ENCODE results near the gene MUC22. TPM values are rescaled to one million over a fixed set of nuclear protein-coding genes. Genes with fewer than 3 reads are reported as not detected.
"Not testable (repeated sequence)": the region's sequence is repeated elsewhere in the genome, so short reads cannot be mapped to it uniquely, and the experiment has no call there.

The MUC22 gene
- polyA plus RNA-seq (2013, experiment 1 of 2; ENCODE audit: insufficient read length): not detected
- polyA plus RNA-seq (2013, experiment 2 of 2; ENCODE audit: insufficient read length): 0.02 TPM

GRCh38 chr6:31010393-31011060 lies at the start of gene MUC22:
TSS of gene MUC22 (plus strand) at chr6:31010474. CDS start at chr6:31010707, 233 bp downstream.
- DNase-seq: peak; percentile 62

- no peak for DNase-seq
Observed at GRCh38 chr6:30960907-30961673, 49.2 kb upstream of the MUC22 start.

- no peak for DNase-seq
Observed at GRCh38 chr6:30962716-30963115, 47.6 kb upstream of the MUC22 start.

- no peak for DNase-seq
Observed at GRCh38 chr6:30963641-30964040, 46.6 kb upstream of the MUC22 start.

GRCh38 chr6:30964075-30964474 lies 46.2 kb upstream of the MUC22 start:
- no peak for DNase-seq

GRCh38 chr6:30965140-30965601 lies 45.1 kb upstream of the MUC22 start:
- DNase-seq: no peak

GRCh38 chr6:30966154-30966553 lies 44.1 kb upstream of the MUC22 start:
- DNase-seq: no peak

GRCh38 chr6:30969171-30969570 lies 41.1 kb upstream of the MUC22 start:
- not testable (repeated sequence) for DNase-seq

- no peak for DNase-seq
Observed at GRCh38 chr6:30970946-30971345, 39.3 kb upstream of the MUC22 start.

GRCh38 chr6:30972816-30973215 lies 37.5 kb upstream of the MUC22 start:
- no peak for DNase-seq

- DNase-seq: no peak
Observed at GRCh38 chr6:30974490-30975252, 35.6 kb upstream of the MUC22 start.

GRCh38 chr6:30979141-30979540 lies 31.1 kb upstream of the MUC22 start:
- DNase-seq: no peak

GRCh38 chr6:30979690-30980089 lies 30.6 kb upstream of the MUC22 start:
- no peak for DNase-seq

- peak; percentile 73 for DNase-seq
Observed at GRCh38 chr6:30981942-30982772, 28.1 kb upstream of the MUC22 start.

GRCh38 chr6:30983439-30983838 lies 26.8 kb upstream of the MUC22 start, which contains the start of gene MUC21:
TSS of gene MUC21 (plus strand) at chr6:30983718. CDS start at chr6:30983959, 241 bp downstream.
- no peak for DNase-seq

GRCh38 chr6:30985490-30985889 lies 24.8 kb upstream of the MUC22 start:
- no peak for DNase-seq

GRCh38 chr6:30987304-30987703 lies 23.0 kb upstream of the MUC22 start:
- DNase-seq: no peak

- DNase-seq: no peak
Observed at GRCh38 chr6:30988209-30988825, 22.0 kb upstream of the MUC22 start.

- no peak for DNase-seq
Observed at GRCh38 chr6:30990422-30991086, 19.7 kb upstream of the MUC22 start.

- DNase-seq: no peak
Observed at GRCh38 chr6:30991891-30992290, 18.4 kb upstream of the MUC22 start.

- DNase-seq: no peak
Observed at GRCh38 chr6:30997301-30997700, 13.0 kb upstream of the MUC22 start.

Measured in fibroblast of skin of scalp (primary cell).